ENCODE measurements around the gene TGFB1. TPM values are rescaled to one million over a fixed set of nuclear protein-coding genes. Genes with fewer than 3 reads are reported as not detected.
"Not testable (repeated sequence)": the region's sequence is repeated elsewhere in the genome, so short reads cannot be mapped to it uniquely, and the experiment has no call there.

Gene TGFB1
- total RNA-seq, 1 donor = 18.7 TPM

DNA sequence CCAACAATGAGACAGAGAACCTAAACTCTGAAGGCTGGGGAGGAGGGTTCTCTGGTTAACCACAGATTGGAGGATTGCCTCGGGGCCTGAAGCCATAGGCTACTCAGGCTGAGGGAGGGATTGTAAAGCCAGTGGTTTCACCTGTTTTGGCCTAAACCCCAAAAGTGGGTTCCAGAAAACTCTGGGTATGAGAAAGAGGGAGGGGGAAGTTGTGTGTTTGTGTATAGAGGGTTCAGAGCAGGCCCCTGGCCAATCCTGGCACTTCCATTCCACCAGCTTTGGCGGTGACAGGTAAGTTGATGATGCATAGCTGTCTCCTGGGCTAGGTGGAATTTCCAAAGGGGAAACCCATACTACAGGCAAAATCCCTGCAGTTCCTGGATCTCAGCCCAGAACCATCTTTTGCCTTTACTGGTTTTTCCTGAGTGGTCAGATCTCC is 57.3 kb downstream of the TGFB1 start:
- H3K4me3 ChIP-seq (ENCODE audit: low read depth, low read length) = no peak overlapping the region
- TF ChIP-seq, protein P1, sequence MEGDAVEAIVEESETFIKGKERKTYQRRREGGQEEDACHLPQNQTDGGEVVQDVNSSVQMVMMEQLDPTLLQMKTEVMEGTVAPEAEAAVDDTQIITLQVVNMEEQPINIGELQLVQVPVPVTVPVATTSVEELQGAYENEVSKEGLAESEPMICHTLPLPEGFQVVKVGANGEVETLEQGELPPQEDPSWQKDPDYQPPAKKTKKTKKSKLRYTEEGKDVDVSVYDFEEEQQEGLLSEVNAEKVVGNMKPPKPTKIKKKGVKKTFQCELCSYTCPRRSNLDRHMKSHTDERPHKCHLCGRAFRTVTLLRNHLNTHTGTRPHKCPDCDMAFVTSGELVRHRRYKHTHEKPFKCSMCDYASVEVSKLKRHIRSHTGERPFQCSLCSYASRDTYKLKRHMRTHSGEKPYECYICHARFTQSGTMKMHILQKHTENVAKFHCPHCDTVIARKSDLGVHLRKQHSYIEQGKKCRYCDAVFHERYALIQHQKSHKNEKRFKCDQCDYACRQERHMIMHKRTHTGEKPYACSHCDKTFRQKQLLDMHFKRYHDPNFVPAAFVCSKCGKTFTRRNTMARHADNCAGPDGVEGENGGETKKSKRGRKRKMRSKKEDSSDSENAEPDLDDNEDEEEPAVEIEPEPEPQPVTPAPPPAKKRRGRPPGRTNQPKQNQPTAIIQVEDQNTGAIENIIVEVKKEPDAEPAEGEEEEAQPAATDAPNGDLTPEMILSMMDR (IDR thresholded peaks at IDR 0.05; ENCODE audit: insufficient read depth, low read length) = no peak
- DNase-seq (ENCODE audit: low read depth) = no peak

DNA sequence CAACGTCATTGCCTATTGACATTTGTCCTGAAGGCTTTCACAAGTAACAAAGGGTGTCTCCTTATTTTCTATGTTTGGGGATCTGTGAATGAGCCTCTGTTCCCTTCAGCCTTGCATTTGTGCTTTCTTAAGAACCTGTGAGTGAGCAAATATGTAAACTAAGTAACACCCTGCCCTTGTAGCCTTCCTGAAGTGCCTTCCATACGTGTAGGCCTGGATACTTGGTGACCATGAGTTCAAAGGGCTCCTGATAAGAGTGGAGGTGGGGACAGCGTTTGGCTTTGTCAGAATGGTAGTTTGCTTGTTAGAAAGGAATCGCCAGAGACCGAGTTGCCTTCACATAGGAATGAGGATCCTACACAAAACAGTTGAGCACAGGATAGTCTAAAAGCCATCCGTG is 58.2 kb downstream of the TGFB1 start:
- DNase-seq (ENCODE audit: low read depth) = no peak
- no peak overlapping the region for H3K4me3 ChIP-seq (ENCODE audit: low read depth, low read length)
- TF ChIP-seq, protein P1 (IDR thresholded peaks at IDR 0.05; ENCODE audit: insufficient read depth, low read length) = no peak

DNA sequence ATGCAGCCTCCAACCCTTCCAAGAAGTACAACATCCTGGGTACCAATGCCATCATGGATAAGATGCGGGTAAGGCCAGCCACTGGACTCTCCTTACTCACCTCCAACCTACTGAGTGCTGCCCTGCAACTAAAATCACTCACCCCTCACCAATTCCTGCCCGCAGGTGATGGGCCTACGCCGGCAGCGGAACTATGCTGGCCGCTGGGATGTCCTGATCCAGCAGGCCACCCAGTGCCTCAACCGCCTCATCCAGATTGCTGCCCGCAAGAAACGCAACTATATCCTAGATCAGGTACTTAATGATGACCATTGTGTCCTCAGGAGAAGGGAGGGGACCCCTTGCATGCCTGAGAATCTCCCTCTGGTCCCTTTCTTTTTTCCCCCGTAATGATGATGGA is 59.3 kb downstream of the TGFB1 start:
- TF ChIP-seq, protein P1 (IDR thresholded peaks at IDR 0.05; ENCODE audit: insufficient read depth, low read length) = no peak

DNA sequence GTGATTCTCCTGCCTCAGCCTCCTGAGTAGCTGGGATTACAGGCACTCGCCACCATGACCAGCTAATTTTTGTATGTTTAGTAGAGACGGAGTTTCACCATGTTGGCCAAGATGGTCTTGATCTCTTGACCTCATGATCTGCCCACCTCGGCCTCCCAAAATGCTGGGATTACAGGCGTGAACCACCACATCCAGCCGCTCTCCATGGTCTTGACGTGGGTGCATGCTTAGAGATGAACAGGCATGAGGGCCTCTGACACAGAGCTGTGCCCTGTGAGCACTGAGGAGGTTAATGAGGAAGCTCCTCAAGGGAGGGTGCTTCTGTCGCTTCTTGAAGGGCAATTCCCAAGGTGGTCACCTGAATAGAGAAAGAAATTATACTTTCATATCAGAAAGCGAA is 63.9 kb downstream of the TGFB1 start:
- H3K4me3 ChIP-seq (ENCODE audit: low read depth, low read length); DNase-seq (ENCODE audit: low read depth): not testable (repeated sequence)

More for the DNA sequence above, 59.3 kb downstream of the TGFB1 start:
- DNase-seq (ENCODE audit: low read depth) = no peak
- H3K4me3 ChIP-seq (ENCODE audit: low read depth, low read length) = no peak overlapping the region

DNA sequence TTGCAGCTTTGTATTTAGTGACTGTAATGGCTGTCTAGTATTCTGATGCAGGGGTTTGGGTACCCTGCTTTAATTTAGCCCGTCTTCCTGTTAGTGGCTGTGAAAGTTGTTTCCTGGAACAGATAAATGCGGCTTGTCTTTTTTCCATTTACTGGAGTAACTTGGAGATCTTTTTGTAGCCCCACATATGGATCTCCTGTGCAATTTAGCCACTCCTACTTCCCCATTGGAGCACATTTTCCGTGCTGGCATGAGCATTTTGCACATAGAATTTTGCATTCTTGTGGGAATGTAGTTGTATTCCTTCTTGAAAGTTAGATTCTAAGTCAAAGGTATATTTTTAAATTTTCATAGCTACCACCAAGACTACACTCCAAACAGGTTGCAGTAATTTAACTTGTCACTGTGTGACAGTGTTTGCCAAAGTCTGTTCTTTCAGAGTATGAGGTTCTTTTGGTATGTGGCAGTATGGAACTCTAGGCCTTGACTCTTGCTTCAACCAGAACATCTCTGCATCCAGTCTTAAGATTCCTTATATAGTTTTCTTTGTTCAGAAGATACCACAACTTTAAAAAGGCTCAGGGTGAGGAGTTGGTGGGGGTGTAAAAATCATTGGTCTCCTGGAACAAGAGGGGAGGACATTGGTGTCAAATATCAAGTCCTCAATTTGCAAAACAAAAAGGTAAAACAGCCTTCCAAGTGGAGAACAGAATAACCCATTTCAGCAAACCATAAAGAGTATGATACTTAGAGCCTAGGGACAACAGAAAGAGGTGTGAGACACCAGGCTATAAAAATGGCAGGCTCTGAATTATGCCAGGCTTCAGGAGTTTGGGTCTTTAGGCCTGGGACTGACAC is 64.8 kb downstream of the TGFB1 start:
- no peak for DNase-seq (ENCODE audit: low read depth)
- TF ChIP-seq, protein P1 (IDR thresholded peaks at IDR 0.05; ENCODE audit: insufficient read depth, low read length) = no peak
- no peak overlapping the region for H3K4me3 ChIP-seq (ENCODE audit: low read depth, low read length)

Small RNA genes lying within 50 kb of the gene (small RNA-seq; reads per million reads assigned to genes)
- gene RN7SL34P = not detected

Other genes with a start within 250 kb of the TGFB1 start
- gene CYP2F1, start 239.5 kb downstream of the TGFB1 start, total RNA-seq (ENCODE audit: low replicate concordance) = not detected in 2 replicates
- gene CYP2S1, start 160.7 kb downstream of the TGFB1 start, total RNA-seq (ENCODE audit: low replicate concordance) = 0.45 TPM in 1 of 2 replicates, not detected in the other
- 121 and 305 TPM in 2 replicates for gene AXL, start 134.7 kb downstream of the TGFB1 start, total RNA-seq (ENCODE audit: low replicate concordance)
- gene HNRNPUL1, start 89.5 kb downstream of the TGFB1 start, total RNA-seq (ENCODE audit: low replicate concordance) = 98.4 and 108 TPM in 2 replicates
- gene CCDC97, start 43.8 kb downstream of the TGFB1 start, total RNA-seq (ENCODE audit: low replicate concordance) = 7.9 and 11.4 TPM in 2 replicates
- 0.25 and 4.5 TPM in 2 replicates for gene B9D2, start 10.2 kb upstream of the TGFB1 start, total RNA-seq (ENCODE audit: low replicate concordance)
- 4.7 and 5.6 TPM in 2 replicates for gene TMEM91, start 22.6 kb upstream of the TGFB1 start, total RNA-seq (ENCODE audit: low replicate concordance)
- gene EXOSC5, start 43.4 kb upstream of the TGFB1 start, total RNA-seq (ENCODE audit: low replicate concordance) = 12.1 and 14.6 TPM in 2 replicates
- gene BCKDHA, start 43.9 kb upstream of the TGFB1 start, total RNA-seq (ENCODE audit: low replicate concordance) = 3.5 and 15.3 TPM in 2 replicates
- gene B3GNT8, start 73.5 kb upstream of the TGFB1 start, total RNA-seq (ENCODE audit: low replicate concordance) = 1.5 and 2.1 TPM in 2 replicates
- gene DMAC2, start 86.0 kb upstream of the TGFB1 start, total RNA-seq (ENCODE audit: low replicate concordance) = 29.3 and 31.2 TPM in 2 replicates
- not detected in 2 replicates for gene ERICH4, start 89.2 kb upstream of the TGFB1 start, total RNA-seq (ENCODE audit: low replicate concordance)
- not detected in 2 replicates for gene CEACAM21, start 222.2 kb upstream of the TGFB1 start, total RNA-seq (ENCODE audit: low replicate concordance)

Measured in fibroblast of the aortic adventitia (primary cell).